HG03135 (cell line): ENCODE measurements around the gene OR8B8.
A peak's percentile ranks its signal among the peaks of the same experiment; 100 is the strongest.
"Not testable (repeated sequence)": the region's sequence is repeated elsewhere in the genome, so short reads cannot be mapped to it uniquely, and the experiment has no call there.

ENCODE experiments used
- ATAC-seq: cut with Tn5 transposase; IDR thresholded peaks from one replicate; pipeline ENCODE4 v1.9.1; 2021; ENCODE audit warnings: mild to moderate bottlenecking, moderate library complexity; ENCODE audit not compliant: unreplicated experiment

Gene OR8B8

DNA sequence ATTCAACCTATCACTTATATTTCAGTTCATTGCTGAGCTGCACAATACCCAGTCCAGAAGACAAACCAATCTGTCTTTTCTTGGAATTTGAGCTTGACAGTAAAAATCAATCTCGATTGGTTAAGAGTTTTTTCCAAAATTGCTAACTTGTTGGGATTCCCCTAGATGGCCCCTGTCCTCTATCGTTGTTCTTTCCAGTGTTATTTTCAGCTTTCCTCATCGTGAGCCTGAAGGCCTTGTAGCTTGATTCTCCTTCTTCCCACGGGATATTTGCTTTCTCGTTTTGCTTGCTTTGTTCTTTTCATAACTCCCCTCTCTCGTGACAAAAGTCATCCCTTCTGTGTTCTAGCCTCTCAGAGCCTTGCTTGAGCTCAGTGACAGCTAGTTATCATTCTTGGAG is 3.1 kb downstream of the OR8B8 start:
- no peak for ATAC-seq

DNA sequence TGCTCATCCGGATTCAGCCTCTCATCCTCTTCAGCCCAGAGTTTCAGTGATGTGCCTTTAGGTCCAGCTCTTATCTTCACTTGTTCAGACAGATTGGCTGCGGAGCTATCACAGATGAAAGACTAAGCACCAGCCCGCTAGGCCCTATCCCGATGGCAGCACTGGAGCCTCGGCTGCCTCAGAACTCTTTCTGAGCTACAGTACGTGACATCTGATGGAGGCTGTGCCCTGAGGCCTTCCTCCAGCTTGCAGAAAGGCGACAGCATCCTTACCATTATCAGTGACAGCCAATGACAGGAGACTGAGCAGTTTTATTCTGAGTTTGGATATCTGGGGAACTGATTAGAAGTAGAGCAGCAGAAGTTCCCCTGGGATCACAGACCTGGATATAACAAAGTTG is 4.0 kb downstream of the OR8B8 start:
- ATAC-seq, result no peak

DNA sequence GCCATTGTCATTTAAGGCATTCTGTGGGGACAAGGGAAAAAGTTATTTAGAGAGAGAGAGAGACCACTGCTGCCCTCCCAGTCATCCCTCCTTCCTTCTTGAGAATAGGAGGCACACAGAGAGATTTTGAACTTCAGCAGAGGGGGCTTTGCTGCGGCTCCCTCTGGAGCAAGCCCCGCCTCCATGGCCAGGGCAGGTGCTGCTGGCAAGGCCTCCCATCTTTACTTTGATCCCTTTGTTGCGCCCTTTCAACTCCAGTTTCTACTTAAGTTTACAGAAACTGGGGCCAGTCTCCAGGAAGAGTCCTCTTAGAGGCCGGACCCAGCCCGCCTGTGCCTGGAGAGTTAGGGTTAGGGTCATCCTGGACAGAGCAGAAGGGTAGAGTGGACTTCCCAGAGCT is 4.4 kb downstream of the OR8B8 start:
- ATAC-seq, result no peak

DNA sequence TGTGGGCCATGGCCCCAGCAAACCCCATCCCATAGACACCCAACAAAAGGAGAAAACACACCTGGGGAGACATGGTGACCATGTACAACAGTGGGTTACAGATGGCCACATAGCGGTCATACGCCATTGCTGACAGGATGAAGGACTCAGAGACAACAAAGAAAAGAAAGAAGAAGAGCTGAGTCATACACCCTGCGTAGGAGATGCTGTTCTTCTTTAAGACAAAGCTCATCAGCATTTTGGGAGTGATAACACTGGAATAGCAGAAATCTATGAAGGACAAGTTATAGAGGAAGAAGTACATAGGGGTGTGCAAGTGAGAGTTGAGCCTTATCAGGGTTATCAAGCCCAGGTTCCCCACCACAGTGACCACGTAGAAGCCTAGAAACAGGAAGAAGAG is 4.9 kb downstream of the OR8B8 start:
- no peak for ATAC-seq

DNA sequence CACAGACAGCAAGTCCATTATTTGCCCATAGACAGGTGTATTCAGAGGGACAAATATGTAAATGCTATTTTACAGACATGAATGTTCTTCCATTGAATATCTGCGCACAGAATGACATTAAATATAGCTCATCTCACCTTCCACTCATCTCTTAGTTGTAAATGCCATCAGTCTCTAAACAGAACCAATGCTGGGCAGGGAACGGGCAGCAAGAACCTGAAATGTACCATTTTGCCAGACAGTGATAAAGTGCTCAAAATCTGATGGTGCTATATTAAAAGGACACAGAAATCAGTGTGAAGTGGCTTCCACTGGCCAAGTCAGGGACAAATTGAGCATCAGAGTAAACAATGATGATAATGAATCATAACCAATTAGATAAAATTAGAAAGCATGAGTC is 10.8 kb downstream of the OR8B8 start:
- ATAC-seq, result no peak

DNA sequence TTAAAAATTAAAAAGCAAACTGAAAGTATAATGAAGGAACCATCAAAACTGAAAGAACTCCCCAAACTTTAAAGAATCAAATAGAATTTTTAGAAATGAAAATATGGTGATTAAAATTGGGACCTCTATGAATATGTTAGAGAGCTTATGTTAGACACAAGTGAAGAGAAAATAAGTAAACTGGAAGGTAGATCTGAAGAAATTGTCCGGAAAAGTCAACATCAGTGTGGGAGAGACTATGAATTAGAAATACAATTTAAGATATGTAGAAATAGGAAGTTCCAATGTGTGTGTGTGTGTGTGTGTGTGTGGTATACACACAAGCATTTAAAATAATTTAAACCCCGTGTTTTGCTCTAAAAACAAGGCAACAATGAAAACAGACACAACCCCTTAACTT is 15.9 kb downstream of the OR8B8 start:
- no peak for ATAC-seq

DNA sequence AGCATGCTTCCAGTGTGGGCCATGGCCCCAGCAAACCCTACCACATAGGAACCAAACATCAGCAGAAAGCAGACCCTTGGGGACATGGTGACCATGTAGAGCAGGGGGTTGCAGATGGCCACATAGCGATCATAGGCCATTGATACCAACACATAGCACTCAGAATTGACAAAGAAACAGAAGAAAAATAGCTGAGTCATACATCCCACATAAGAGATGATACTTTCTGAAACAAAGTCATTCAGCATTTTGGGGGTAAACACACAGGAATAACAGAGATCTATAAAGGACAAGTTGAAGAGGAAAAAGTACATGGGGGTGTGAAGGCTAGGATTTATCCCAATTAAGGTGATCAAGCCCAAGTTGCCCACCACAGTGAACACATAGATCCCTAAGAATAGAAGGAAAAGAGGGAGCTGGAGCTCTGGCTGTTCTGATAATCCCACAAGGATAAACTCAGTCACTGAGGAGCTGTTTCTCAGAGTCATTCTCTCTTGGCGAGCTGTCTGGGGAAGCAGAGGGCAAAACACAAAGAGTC is 21.0 kb downstream of the OR8B8 start, which contains the start of gene OR8B4:
OR8B4 (minus strand) TSS at position 488 of the 538 bp plus-strand sequence; CDS start at position 488, 0 bp downstream.
- no peak for ATAC-seq

DNA sequence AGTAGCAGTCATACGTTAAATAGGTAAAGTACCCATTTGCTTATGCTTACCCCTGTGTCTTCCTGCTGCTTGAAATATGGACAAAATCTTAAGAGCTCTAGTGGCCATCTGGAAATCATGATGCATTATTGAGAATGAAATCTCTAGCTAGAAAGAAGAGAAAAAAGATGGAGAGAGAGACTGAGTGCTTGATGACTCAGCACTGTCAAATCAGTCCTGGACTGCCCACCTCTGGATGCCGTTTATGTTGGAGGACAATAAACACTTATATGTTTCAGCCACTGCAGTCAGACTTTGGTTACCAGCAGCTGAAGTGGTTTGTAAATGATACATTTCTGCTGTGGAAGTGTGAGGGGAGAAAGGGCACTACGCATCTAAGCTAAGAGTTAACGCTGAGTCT is 24.5 kb downstream of the OR8B8 start:
- no peak for ATAC-seq

DNA sequence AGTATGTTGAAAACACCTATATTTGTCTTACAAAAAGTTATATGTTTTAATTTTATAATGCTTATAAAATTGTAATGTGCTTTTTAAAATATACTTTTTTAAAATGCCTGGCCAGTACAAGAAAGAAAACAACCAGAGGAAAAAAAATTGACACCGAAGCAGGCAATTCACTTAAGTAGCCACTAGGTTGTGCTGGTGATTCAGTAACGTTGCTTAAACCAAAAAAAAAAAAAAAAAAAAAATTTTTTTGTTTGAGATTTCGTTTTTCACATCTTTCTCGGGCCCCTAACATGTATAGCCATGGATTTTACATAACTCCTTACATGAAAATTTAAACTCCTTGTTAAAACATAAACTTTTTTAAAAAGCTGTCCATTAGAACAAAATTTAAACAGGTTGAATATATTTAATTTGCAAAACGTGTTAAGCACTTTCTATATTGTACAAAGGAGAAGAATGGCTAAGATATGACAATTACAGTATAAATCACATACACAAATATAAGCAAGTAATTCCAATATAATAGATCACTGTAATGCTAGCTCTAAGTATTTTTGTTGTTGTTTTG is 30.1 kb downstream of the OR8B8 start:
- no peak for ATAC-seq

DNA sequence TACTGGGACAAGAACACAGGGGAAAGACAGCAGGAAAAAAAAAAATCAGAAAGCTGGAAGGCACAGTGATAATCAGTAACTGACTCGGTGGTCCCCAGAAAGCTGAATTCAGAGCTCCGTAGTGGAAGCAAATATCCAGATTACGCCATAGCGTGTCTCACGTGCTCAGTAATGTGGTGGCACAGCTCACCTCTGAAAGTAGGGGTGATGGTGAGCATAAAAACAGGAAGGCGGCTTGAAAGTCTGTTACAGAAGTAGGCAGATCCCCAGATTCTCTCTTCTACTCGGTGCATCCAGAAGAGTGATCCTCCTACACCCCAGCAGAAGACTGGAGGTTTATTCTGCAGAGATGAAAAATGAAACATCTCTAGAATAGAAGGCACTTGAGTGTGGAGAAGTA is 35.6 kb downstream of the OR8B8 start:
- ATAC-seq, result no peak

DNA sequence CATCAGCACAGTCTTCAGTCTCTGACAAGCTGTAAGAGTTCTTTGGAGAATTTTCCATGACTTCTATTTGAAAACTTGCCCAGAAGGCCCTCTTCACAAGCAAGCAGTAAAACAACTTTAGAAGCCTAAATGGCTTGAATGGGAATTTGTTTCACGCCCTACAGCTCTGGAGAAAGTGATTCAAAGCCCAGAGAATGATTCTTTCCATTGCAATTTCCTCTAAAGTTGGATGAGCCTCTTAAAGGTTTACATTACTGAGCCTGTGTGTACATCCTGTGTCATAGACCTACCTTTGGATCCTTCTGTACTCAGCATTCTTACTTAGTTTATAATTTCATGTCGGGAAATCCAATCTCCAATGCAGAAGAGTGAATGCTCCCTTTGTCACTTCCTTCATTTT is 39.9 kb downstream of the OR8B8 start:
- ATAC-seq, result no peak

DNA sequence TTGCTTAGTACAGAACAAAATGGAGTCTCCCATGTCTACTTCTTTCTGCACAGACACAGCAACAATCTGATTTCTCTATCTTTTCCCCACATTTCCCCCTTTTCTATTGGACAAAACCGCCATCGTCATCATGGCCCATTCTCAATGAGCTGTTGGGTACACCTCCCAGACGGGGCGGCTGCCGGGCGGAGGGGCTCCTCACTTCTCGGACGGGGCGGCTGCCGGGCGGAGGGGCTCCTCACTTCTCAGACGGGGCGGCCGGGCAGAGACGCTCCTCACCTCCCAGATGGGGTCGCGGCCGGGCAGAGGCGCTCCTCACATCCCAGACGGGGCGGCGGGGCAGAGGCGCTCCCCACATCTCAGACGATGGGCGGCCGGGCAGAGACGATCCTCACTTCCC is 42.3 kb downstream of the OR8B8 start:
- not testable (repeated sequence) for ATAC-seq

DNA sequence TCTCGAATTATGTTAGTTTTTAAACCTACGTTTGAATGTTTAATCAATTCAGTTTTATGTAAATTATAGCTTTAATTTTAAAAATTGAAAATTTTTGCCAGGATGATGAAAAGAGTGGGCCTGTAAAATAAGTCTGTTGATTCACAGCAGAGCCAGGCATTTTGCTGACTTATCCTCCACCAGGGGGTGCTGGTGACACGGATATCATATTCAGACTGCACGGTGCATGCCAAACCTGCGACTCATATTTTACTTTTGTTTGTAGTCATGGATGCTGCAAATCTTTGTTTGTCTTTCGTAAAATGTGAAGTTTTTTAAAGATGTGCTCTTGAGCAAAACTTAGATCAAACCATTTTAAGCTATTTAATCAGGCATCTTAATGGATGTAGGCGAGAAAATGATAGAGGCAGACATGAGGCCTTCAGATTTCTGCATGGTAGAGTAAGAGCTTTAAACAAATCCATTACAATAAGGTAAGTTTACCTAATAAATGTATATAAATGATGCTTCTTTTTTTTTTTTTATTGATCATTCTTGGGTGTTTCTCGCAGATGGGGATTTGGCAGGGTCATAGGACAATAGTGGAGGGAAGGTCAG is 43.1 kb downstream of the OR8B8 start:
- peak; percentile 77 for ATAC-seq

DNA sequence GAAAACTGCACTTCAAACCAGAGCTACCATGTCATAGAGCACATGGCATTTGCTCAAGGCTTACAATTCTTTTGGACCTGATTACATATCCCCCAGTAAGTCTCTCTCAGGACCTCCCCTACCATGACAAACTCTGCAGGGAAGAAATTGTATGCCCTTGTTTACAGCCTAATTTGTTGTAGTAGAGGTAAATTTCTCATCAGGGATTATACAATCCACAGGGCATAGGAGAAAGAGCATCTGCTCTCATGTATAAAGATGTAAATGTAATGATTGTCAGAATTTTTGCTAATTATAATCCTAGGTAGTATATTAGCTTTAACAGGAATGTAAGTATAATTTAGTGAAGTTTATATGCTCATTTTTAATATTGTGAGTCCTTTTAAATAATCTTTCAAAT is 46.6 kb downstream of the OR8B8 start, which contains the start of gene OR8B3:
OR8B3 (minus strand) TSS at position 101 of the 400 bp plus-strand sequence. CDS start 1,673 bp downstream, outside the sequence.
- no peak for ATAC-seq

DNA sequence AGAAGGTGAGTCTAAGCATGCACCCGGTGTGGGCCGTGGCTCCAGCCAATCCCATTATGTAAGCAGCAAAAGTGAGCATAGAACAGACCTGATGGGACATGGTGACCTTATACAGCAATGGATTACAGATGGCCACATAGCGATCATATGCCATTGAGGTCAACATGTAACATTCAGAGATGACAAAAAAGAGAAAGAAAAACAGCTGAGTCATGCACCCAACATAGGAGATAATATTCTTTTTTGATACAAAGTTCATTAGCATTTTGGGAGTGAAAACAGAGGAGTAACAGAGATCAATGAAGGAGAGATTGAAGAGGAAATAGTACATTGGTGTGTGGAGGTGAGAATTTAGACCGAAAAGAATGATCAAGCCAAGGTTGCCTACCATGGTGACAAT is 48.6 kb downstream of the OR8B8 start:
- not testable (repeated sequence) for ATAC-seq

DNA sequence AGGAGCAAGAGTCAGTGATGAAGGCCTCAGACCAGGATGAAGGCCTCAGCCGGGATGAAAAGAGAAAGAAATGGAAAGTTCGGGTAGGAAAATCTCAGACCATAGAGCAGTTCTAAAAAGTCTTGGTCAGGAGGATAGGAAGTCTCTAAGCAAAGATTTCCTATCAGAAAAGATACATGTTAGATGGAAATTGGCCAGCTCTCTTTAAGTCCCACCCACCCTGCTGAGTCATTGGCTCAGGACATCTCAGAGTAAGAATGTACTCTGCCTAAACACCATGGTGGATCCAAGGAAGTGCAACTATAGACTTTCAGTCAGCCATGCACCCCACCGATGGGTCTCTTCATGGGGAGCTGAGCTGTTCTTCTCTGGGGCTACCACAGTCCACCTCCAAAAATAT is 51.1 kb downstream of the OR8B8 start:
- ATAC-seq, result no peak
